Kidney (tissue), 14 donors: ENCODE data around the gene IL1RAP. TPM values are rescaled to one million over a fixed set of nuclear protein-coding genes. Genes with fewer than 3 reads are reported as not detected.

Experiments
- DNase-seq, 5 donors: peaks; one replicate each; pipeline ENCODE4 v3.0.0-alpha.2; 2013 to 2020
- FAIRE-seq: peaks from 2 replicates; lab custom pipeline; 2012; peaks lifted over from hg19 to GRCh38; lab: Jason Lieb, UNC
- H3K27ac ChIP-seq, 2 donors: one replicate each; pipeline ENCODE4 v1.7.0; 2013; ENCODE audit warnings: low read depth in 2 of 2, low read length in 2 of 2, inconsistent platforms in 1 of 2
- H3K27me3 ChIP-seq: one replicate; pipeline ENCODE4 v1.7.1; 2013; ENCODE audit warnings: low read length, inconsistent platforms; ENCODE audit not compliant: control insufficient read depth, insufficient read depth
- H3K36me3 ChIP-seq, 3 donors: one replicate each; pipeline versions ENCODE4 v1.7.0 to v1.7.1; 2013; ENCODE audit warnings: low read length in 3 of 3, control low read depth in 1 of 3, inconsistent platforms in 1 of 3; ENCODE audit not compliant: insufficient read depth in 3 of 3, control insufficient read depth in 2 of 3
- H3K4me1 ChIP-seq, 3 donors: one replicate each; pipeline versions ENCODE4 v1.7.0 to v1.7.1; 2013; ENCODE audit warnings: low read length in 3 of 3, inconsistent platforms in 1 of 3, low read depth in 1 of 3; ENCODE audit not compliant: control insufficient read depth in 2 of 3, insufficient read depth in 2 of 3
- H3K4me3 ChIP-seq, 3 donors: one replicate each; pipeline versions ENCODE4 v1.7.0 to v1.8.1; 2013; ENCODE audit warnings: low read length in 3 of 3, control low read depth in 1 of 3, inconsistent platforms in 1 of 3
- H3K9ac ChIP-seq, 3 donors: one replicate each; pipeline versions ENCODE4 v1.7.0 to v1.7.1; 2013; ENCODE audit warnings: low read length in 3 of 3, control low read depth in 1 of 3, inconsistent platforms in 1 of 3
- H3K9me3 ChIP-seq, 3 donors: one replicate each; pipeline versions ENCODE4 v1.7.0 to v1.7.1; 2013; ENCODE audit warnings: low read length in 3 of 3, control low read depth in 1 of 3, inconsistent platforms in 1 of 3; ENCODE audit not compliant: control insufficient read depth in 2 of 3, insufficient read depth in 1 of 3
- CTCF ChIP-seq: IDR thresholded peaks from 3 replicates; pipeline ENCODE4 v1.5.1; 2012; ENCODE audit warnings: mild to moderate bottlenecking, moderate library complexity, borderline replicate concordance; ENCODE audit not compliant: insufficient read depth; ENCODE audit errors: extremely low read depth
- intact Hi-C: fragments of 100-400 bp; cut with DNase I; formaldehyde crosslinking; loops from one replicate; pipeline ENCODE4 v1.11.1; 2022
- polyA plus RNA-seq: library from polyadenylated mRNA; stranded (reverse); fragments of 350-450 nt; fragmentation: Illumina TruSeq; extraction: RNeasy Lipid Tissue Mini Kit (QIAGEN cat#74804); gene quantifications from one replicate; pipeline ENCODE4 v1.2.3, GENCODE V29; 2014; ENCODE audit warnings: low read depth, low replicate concordance; ENCODE audit not compliant: insufficient read depth
- total RNA-seq: library from RNA; stranded (reverse); fragmentation: NEBNext Ultra II Directional; extraction: Animal tissue kit (Norgen Biotek cat#: 25700); gene quantifications from one replicate; pipeline ENCODE4 v1.2.1, GENCODE V29; 2021
- donor health status: control.
- donor health status: control.
- donor health status: control.
- donor health status: control.
- donor health status: control.
- donor health status: DM: yes; HTN: yes; CAD: no.
- donor health status: Normal renal cell carcinoma (clear cell type).

IL1RAP gene
- total and polyA plus RNA-seq, 2 donors from 2014 or later: 1.7 to 10.0 TPM

- TF ChIP-seq CTCF: peak; percentile 70
- H3K27me3 ChIP-seq: no peaks in the 10 kb centered on the region
- FAIRE-seq: peak; percentile 83
- peak in 3 of 5 donors; percentile 31 to 72 (median 71) for DNase-seq
- H3K4me3 ChIP-seq: no peak overlapping the region
- H3K9me3 ChIP-seq: no peaks in the 10 kb centered on the region
- H3K27ac ChIP-seq: no peak overlapping the region
- no peaks in the 10 kb centered on the region for H3K4me1 ChIP-seq
- intact Hi-C loops: no loop called here
- H3K36me3 ChIP-seq: no peaks in the 10 kb centered on the region
- no peak overlapping the region for H3K9ac ChIP-seq
These were observed 187.2 kb downstream of the IL1RAP start for GRCh38 chr3:190701096-190701532.

DNA sequence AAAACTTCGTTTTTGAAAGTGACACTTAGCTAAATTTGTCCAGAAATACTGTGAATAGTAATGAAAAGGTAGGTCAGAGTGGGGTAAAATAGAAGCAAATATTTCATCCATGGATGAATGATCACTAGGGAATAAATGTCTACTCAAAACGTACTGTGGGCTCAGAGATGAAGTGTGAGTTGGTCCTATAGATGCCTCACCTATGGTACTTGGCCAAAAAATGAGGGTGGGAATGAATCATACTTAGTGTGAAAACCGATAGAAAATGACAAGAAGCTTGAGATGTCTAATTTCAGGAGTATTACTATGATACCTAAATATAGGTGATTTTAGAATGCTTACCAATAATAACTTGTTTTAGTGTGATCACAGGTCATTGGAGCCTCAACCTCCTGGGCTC is 192.7 kb downstream of the IL1RAP start:
- Histone ChIP-seq H3K9ac (no peak overlapping the region), H3K36me3 (no peaks in the 10 kb centered on the region), H3K4me1 (no peaks in the 10 kb centered on the region), H3K27ac (no peak overlapping the region), H3K4me3 (no peak overlapping the region), H3K9me3 (no peaks in the 10 kb centered on the region), H3K27me3 (no peaks in the 10 kb centered on the region)
- no peak for TF ChIP-seq CTCF
- intact Hi-C loops: no loop called here
- DNase-seq: no peak
- FAIRE-seq: no peak

Other genes with a start within 250 kb of the IL1RAP start
- gene CLDN1, start 191.6 kb upstream of the IL1RAP start, total RNA-seq: 86.0 TPM
- 6.2 TPM for gene CLDN1, start 191.6 kb upstream of the IL1RAP start, polyA plus RNA-seq
- gene CLDN16, start 125.9 kb upstream of the IL1RAP start, total RNA-seq: 27.3 TPM
- 28.4 TPM for gene CLDN16, start 125.9 kb upstream of the IL1RAP start, polyA plus RNA-seq
- not detected for gene TMEM207, start 64.2 kb upstream of the IL1RAP start, total RNA-seq
- gene TMEM207, start 64.2 kb upstream of the IL1RAP start, polyA plus RNA-seq: 21.2 TPM